Medulla oblongata (tissue), 1 donor: ENCODE results near the gene MYO18A.
"Not testable (repeated sequence)": the region's sequence is repeated elsewhere in the genome, so short reads cannot be mapped to it uniquely, and the experiment has no call there.

Source experiments
- DNase-seq: peaks from one replicate; pipeline ENCODE4 v3.0.0-alpha.2; 2015; ENCODE audit errors: extremely low spot score

MYO18A gene

GRCh38 chr17:29108823-29109476 is 71.2 kb downstream of the MYO18A start:
- DNase-seq: no peak

DNA sequence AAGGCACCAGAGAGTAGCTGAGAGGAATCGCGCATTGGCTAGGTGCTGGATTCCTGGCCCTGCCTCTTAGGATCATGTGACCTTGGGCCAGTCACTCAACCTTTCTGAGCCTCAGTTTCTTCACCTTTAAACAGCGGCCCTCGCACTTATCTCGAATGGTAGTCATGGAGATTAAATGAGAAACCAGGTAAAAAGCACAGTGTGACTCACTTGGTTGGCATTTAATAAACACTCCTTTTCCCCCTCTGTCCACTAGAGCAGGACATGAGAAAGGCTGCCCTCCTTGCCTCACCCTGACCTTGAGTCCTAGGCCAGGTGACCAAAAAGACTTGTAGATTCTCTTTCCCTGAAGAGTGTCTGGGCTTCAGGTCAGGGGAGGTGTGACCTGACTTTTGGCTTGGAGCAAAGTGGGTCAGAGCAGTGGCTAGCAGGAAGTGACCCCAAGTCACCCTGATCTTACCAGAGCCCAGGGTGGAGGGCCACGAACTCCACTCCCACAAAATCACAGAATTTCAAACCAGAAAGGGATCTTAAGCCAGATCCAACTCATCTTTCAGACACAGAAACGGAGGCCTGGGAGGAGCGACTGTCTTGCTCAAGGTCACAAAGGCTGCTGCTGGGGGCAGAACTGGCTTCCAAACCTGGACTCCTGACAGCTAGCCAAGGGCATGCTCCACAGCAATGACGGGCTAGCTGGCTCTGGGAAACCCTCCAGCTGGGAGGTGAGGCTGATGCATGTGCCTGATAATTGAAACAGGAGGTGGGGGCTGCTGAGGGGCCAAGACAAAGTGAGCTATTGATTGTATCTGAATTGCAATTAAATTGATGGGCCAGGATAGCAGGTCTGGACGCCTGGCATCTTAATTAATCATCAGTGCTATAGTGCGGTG is 72.0 kb downstream of the MYO18A start:
- DNase-seq: no peak

- DNase-seq: peak; percentile 44
Measured at GRCh38 chr17:29107084-29107483, 73.1 kb downstream of the MYO18A start.

- DNase-seq: no peak
Measured at GRCh38 chr17:29103341-29103740, 76.9 kb downstream of the MYO18A start.

DNA sequence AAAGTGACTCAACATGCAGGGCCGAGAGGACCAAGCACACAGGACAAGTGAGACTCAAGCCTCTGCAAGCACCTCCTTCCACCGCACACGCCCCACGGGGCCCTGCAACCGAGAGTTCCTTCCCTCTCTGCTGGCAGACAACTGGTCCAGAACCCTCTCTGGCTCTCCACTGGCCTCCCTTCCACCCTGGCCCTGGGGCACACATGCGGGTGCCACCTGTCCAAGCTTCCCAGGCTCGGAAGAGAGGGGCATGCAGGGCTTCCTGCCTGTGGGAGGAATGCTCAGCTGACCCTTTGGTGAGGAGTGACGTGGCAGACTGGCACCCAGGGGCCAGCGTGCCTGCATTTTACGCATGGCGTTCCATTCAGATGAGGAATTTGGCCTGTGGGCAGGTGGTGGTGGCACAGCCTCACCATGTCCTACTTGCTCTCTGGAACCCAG is 77.4 kb downstream of the MYO18A start:
- no peak for DNase-seq

- DNase-seq: no peak
Measured at GRCh38 chr17:29102046-29102445, 78.2 kb downstream of the MYO18A start.

DNA sequence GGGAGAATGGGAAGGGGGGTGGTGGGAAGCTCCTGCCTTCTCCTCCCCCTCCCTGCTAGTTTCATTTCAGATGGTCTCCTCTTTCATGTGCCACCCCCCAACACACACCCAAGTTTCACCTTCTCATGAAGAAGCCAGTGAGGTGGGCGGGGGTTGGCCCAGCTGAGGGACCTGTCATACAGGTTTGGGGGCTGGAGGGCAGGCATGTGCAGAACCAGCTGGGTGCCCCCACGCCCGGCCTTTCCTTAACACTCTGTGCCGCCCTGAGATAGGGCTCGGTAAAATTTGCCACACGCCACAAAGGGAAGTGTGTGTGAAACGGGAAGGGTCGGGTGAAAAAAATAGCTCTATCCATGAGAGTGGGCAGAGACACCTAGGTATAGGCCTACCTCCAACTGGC is 79.9 kb downstream of the MYO18A start:
- DNase-seq: no peak

DNA sequence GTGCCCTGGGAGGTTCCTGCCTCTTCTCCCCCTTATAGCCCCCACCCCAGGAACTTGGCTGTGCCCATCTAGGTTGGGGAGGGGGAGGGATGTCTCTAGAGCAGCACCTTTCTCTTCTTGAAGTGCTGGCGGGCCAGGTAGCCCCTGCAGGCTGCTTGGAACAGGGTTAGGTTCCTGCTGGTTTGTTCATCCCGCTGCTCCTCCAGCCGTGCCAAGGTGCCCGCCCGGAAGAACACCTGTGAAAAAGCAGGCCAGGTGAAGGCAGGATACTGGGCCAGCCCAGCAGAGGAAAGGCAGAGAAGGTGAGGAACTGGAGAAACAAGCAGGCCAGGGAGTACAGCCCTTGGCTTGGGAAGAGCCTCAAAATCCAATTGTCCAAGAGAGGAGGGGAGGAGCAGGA is 80.7 kb downstream of the MYO18A start:
- no peak for DNase-seq

DNA sequence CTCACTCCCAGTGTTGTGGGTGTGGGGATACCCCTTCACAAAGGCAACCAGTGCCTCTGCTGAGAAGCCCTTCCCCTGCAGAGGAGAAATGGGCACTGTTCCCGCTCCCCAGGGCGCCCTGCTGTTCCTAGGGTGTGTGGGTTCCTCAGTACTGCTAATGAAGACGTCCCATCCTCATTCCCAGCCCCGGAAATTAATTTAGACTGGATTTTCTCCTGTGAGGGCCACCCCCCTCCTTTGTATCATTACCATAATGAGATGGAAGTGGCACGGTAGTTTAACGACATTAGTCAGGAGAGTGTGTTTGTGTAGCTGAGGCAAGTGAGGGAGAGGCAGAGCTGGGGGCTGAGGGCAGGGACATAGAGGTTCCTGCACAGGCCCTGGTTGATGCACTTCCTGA is 84.1 kb downstream of the MYO18A start:
- DNase-seq: no peak

DNA sequence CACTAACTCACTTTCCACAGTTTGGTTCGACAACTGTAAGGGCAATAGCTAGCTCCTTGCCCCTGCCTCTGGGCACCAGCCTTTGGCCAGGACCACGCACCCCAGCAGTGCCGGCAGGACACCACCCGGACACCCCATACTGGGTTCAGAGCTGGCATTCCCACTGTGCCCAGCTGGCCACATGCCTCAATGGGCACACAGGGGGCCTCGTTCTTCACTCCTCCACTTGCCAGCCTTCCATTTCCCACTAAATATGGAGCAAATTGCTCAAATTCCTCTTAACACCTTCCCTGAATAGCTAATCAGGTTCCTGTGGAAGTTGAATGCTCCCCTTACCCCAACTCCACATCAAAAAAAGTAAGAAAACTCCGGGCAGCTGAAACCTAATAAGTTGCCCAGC is 84.8 kb downstream of the MYO18A start:
- no peak for DNase-seq

GRCh38 chr17:29094101-29094708 is 86.0 kb downstream of the MYO18A start:
- DNase-seq: no peak

GRCh38 chr17:29093090-29093871 is 86.9 kb downstream of the MYO18A start:
- DNase-seq: no peak

GRCh38 chr17:29091606-29092289 is 88.5 kb downstream of the MYO18A start:
- no peak for DNase-seq

DNA sequence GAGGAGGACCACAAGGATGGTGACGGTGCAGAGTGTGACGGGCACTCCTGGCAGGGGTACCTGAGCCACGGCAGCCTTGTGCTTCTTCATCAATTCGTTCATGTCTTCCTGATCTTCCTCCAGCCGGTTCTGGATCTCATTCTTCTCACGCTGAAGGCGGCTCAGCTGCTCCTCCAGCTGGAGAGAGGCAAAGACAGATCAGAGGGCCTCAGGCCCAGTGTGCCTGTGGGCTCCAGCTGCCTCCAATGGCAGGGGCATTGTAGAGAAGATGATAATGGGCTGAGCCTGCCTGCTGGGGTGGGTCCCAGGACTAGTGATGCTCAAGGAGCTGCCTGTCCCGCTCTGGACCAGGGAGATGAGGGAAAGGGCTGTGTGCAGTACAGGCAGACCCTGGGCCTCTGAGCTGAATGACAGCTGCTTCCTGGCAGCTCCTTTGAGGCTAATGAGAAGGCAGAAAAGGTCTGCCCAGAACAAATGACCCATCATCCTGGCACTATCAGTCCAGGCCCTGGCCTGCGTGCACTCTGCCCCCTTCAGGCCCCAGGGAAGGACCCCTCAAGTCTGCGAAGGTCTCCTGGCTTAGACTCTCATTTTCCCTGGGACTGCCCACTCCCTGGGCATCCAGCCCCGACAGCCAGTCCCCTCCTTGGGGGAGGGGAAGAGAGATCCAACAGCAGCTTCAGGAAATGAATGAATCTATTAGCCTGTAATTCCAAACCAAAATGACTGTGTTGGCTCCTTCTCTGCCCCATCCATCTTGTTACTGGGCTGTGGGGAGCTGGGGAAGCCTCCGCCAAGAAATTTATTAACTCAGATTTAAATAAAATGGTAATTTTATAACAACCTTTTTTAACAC is 89.2 kb downstream of the MYO18A start:
- peak; percentile 55 for DNase-seq

DNA sequence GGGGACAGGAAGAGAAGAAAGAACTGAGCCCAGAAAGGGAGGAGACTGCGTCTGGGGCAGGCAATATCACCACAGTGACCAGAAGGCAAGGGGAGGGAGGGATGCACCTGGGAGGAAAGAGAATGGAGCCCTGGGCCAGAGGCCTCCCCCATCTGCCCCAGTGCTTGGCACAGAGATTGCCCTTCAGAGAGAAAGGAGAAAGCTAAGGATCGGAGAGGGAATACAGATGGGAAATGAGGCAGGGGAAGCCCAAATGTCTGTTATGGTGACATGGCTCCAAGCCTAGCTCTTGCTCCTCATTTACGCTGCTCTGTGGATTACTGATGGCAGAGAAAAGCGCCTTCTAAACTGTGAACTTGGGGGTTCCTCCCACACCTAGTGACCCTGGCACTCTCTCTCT is 90.1 kb downstream of the MYO18A start:
- no peak for DNase-seq

GRCh38 chr17:29089601-29090044 is 90.6 kb downstream of the MYO18A start:
- peak; percentile 78 for DNase-seq

GRCh38 chr17:29088782-29089181 is 91.4 kb downstream of the MYO18A start:
- not testable (repeated sequence) for DNase-seq

DNA sequence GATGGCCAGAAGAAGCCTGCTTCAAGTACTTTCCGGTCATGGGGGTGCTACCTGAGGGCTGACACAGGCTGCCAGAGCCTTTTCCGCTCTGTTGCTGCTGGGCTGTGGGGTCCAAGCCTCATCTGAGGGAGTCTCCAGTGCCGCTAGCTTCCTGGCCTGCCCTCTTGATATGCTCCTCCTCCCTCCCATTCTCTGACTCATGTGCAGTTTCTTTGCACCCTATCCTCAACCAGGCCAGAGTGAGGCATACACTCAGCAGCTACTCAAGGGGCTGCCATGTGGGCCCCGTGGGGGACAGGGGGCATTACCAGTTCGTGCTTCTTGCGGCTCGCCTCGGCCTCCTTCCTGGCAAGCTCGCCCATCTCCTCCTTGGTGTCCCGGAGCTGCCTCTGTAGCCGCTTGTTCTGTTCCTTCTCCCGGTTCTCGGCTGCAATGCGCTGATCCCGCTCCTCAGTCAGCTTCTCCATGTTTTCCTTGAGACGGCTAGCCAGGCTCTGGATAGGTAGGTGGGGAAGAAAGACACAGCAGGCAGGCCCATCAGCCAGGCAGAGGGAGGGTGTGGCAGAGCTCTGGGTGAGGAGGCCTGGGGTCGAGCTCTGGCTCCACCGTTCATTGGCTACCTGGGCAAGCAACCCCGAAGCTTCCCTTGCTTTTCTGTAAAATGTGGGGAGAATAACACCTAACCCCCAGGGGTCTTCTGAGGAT is 93.4 kb downstream of the MYO18A start:
- DNase-seq: no peak

DNA sequence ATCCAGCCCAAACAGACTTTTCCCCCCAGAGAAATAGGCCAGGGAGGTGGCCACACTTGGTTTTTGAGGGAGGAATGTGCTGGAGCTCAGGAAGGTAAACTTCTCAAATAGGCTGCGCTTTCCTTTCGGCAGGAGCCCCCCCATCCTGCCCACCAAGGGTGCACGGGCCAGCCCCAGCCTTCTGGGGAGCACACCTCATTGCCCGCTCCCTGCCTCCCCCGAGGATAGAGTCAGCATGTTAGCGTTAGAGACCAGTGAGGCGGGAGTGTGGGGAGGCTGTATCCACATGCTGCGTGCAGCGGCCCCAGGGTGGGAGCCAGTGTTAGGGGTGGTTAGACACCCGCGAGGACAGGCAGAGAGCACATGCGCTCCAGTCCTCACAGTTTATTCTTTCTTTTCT is 95.0 kb downstream of the MYO18A start:
- no peak for DNase-seq
